ENCODE measurements around the gene NADK2.
"Not testable (repeated sequence)": the region's sequence is repeated elsewhere in the genome, so short reads cannot be mapped to it uniquely, and the experiment has no call there.

Gene NADK2

GRCh38 chr5:36193746-36194145, 48.0 kb downstream of the NADK2 start:
- H3K36me3 ChIP-seq (ENCODE audit: control insufficient read depth, insufficient read depth, low read length) = peaks cover 5% of the 10 kb centered on the region
- H3K9ac ChIP-seq (ENCODE audit: low read length) = no peak overlapping the region
- H3K4me1 ChIP-seq (ENCODE audit: control insufficient read depth, insufficient read depth, low read length) = no peaks in the 10 kb centered on the region
- no peak overlapping the region for H3K4me3 ChIP-seq (ENCODE audit: low read length)
- H3K27me3 ChIP-seq (ENCODE audit: control insufficient read depth, insufficient read depth, low read length) = no peaks in the 10 kb centered on the region
- no peak overlapping the region for H3K27ac ChIP-seq (ENCODE audit: low read depth, low read length)

DNA sequence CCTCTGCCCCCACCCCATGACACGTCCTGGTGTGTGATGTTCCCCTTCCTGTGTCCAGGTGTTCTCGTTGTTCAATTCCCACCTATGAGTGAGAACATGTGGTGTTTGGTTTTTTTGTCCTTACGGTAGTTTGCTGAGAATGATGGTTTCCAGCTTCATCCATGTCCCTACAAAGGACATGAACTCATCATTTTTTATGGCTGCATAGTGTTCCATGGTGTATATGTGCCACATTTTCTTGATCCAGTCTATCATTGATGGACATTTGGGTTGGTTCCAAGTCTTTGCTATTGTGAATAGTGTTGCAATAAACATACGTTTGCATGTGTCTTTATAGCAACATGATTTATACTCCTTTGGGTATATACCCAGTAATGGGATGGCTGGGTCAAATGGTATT, 57.3 kb downstream of the NADK2 start:
- H3K27ac ChIP-seq (ENCODE audit: low read depth, low read length); H3K4me3 ChIP-seq (ENCODE audit: low read length); H3K27me3 ChIP-seq (ENCODE audit: control insufficient read depth, insufficient read depth, low read length); H3K4me1 ChIP-seq (ENCODE audit: control insufficient read depth, insufficient read depth, low read length); H3K36me3 ChIP-seq (ENCODE audit: control insufficient read depth, insufficient read depth, low read length); H3K9ac ChIP-seq (ENCODE audit: low read length): not testable (repeated sequence)

- H3K36me3 ChIP-seq (ENCODE audit: control insufficient read depth, insufficient read depth, low read length) = peaks cover 4% of the 10 kb centered on the region
- H3K9ac ChIP-seq (ENCODE audit: low read length) = no peak overlapping the region
- no peaks in the 10 kb centered on the region for H3K4me1 ChIP-seq (ENCODE audit: control insufficient read depth, insufficient read depth, low read length)
- H3K27ac ChIP-seq (ENCODE audit: low read depth, low read length) = no peak overlapping the region
- H3K27me3 ChIP-seq (ENCODE audit: control insufficient read depth, insufficient read depth, low read length) = no peaks in the 10 kb centered on the region
- H3K4me3 ChIP-seq (ENCODE audit: low read length) = no peak overlapping the region
Observed at GRCh38 chr5:36181774-36182173, 60.0 kb downstream of the NADK2 start.

DNA sequence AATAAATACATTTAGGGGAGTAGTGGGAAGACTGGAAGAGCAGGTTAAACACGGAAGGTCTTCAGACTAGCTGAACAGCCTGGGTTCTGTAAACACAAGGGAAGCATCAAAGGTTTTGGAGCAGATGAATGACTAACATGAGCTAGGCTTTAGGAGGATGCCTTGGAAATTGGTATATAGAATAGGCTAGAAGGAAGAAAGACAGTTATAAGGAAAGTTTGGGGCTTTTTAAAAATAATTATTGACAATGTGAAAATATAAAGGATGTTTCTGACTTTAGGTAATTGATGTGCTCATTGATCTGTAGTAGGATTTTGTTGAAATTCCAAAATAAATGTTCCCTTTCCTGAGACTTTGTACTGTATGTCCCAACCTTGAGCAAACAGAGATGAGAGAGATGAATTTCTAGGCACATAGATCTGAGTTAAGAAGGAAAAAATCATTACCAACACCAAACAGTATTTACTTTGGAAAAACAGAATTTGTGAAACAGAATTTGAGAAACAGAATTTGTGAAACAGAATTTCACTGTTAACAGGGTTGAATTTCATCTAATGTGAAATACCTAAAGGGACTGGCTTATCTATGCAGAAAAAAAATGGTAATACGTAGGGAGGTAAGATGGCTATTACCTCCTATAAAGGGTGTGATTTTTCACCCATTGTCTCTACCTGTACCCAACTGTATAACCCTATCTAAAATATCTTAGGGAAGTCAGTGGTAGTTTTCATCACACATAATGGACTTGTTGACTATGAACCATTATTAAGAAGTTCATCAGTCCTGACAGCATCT, 61.0 kb downstream of the NADK2 start:
- no peak overlapping the region for H3K4me3 ChIP-seq (ENCODE audit: low read length)
- no peak overlapping the region for H3K27ac ChIP-seq (ENCODE audit: low read depth, low read length)
- H3K27me3 ChIP-seq (ENCODE audit: control insufficient read depth, insufficient read depth, low read length) = no peaks in the 10 kb centered on the region
- H3K4me1 ChIP-seq (ENCODE audit: control insufficient read depth, insufficient read depth, low read length) = no peaks in the 10 kb centered on the region
- no peak overlapping the region for H3K9ac ChIP-seq (ENCODE audit: low read length)
- H3K36me3 ChIP-seq (ENCODE audit: control insufficient read depth, insufficient read depth, low read length) = peaks cover 4% of the 10 kb centered on the region

DNA sequence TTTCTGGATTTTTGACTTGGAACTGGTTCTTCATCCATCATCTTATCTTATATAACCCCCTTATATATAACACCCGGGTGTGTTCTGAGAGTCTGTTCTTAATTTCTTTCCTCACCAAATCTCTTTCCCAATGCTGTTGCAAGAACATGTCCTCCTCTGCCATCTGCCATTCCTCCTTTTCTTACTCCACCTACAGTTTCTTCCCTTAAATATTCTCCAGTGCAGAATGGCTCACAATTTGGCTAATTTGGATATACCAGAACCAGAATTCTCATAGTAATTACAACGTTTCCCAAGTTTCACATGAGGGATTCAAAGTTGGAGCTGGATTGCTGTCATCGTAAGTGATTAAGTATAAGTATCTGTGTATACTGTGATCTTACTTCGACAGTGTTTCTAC, 61.8 kb downstream of the NADK2 start:
- Histone ChIP-seq H3K36me3 (ENCODE audit: control insufficient read depth, insufficient read depth, low read length) (peaks cover 4% of the 10 kb centered on the region), H3K27ac (ENCODE audit: low read depth, low read length) (no peak overlapping the region), H3K4me3 (ENCODE audit: low read length) (no peak overlapping the region), H3K4me1 (ENCODE audit: control insufficient read depth, insufficient read depth, low read length) (no peaks in the 10 kb centered on the region), H3K27me3 (ENCODE audit: control insufficient read depth, insufficient read depth, low read length) (no peaks in the 10 kb centered on the region), H3K9ac (ENCODE audit: low read length) (no peak overlapping the region)

- no peaks in the 10 kb centered on the region for H3K4me1 ChIP-seq (ENCODE audit: control insufficient read depth, insufficient read depth, low read length)
- H3K4me3 ChIP-seq (ENCODE audit: low read length) = no peak overlapping the region
- no peak overlapping the region for H3K27ac ChIP-seq (ENCODE audit: low read depth, low read length)
- no peaks in the 10 kb centered on the region for H3K27me3 ChIP-seq (ENCODE audit: control insufficient read depth, insufficient read depth, low read length)
- peaks cover 11% of the 10 kb centered on the region for H3K36me3 ChIP-seq (ENCODE audit: control insufficient read depth, insufficient read depth, low read length)
- no peak overlapping the region for H3K9ac ChIP-seq (ENCODE audit: low read length)
Observed at GRCh38 chr5:36178524-36178890, 63.2 kb downstream of the NADK2 start.

DNA sequence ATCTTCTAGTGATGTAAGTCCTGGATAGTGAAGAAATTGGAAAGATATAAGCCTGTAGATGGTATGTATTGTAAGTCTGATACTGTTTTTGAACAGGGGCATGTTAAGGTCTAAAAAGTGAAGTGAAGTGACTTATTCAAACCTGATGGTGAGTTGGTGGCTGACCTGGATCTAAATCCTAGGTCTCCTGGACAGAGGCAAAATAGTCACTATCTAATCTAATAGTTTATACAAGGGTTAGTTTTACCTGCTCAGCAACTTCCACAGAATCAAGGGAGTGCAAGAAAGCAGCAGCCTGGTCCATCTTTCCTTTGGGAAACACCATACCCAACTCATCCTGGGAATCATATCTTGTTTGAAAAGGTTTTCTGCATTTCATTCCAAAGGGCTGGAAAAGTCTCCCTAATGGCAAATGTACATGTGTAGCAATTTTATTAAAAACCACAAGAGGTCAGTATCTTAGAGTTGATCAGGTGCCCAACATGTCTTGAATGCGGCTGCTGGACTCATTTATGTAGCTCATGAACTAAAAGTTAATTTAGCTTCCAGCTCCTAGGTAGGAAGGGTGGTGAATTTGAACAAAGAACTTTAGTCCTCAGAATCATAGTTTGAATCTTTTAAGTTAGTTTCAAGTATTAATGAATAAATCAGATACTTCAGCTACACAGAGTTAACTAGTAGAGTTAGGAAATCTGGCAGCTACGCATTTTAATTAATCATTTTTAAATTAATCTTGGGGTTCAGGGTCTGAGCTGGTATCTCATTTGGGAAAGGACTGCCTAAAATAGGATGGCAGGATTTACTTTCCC, 63.8 kb downstream of the NADK2 start:
- no peaks in the 10 kb centered on the region for H3K27me3 ChIP-seq (ENCODE audit: control insufficient read depth, insufficient read depth, low read length)
- peaks cover 14% of the 10 kb centered on the region for H3K36me3 ChIP-seq (ENCODE audit: control insufficient read depth, insufficient read depth, low read length)
- no peak overlapping the region for H3K4me3 ChIP-seq (ENCODE audit: low read length)
- no peak overlapping the region for H3K9ac ChIP-seq (ENCODE audit: low read length)
- H3K4me1 ChIP-seq (ENCODE audit: control insufficient read depth, insufficient read depth, low read length) = no peaks in the 10 kb centered on the region
- H3K27ac ChIP-seq (ENCODE audit: low read depth, low read length) = no peak overlapping the region

DNA sequence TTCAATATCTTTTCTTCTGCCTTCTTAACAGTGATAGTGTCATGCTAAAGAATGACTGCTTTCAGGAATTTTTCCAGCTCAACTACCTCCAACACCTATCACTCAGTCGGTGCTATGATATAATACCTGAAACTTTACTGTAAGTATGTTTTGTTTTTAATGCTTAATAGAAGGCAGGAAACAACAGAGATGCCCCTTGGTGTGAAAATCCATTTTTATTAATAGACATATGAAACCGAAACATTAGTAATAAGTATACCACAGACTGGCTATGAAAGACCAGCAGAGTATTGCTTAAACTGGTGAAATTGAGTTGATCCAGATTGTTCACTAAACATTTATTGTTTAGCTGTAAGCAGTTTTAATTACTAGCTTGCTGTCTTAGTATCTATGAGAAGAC, 64.6 kb downstream of the NADK2 start:
- no peak overlapping the region for H3K27ac ChIP-seq (ENCODE audit: low read depth, low read length)
- no peak overlapping the region for H3K9ac ChIP-seq (ENCODE audit: low read length)
- peaks cover 14% of the 10 kb centered on the region for H3K36me3 ChIP-seq (ENCODE audit: control insufficient read depth, insufficient read depth, low read length)
- no peaks in the 10 kb centered on the region for H3K4me1 ChIP-seq (ENCODE audit: control insufficient read depth, insufficient read depth, low read length)
- H3K27me3 ChIP-seq (ENCODE audit: control insufficient read depth, insufficient read depth, low read length) = no peaks in the 10 kb centered on the region
- no peak overlapping the region for H3K4me3 ChIP-seq (ENCODE audit: low read length)

GRCh38 chr5:36175043-36175442, 66.7 kb downstream of the NADK2 start:
- Histone ChIP-seq H3K9ac (ENCODE audit: low read length) (no peak overlapping the region), H3K4me3 (ENCODE audit: low read length) (no peak overlapping the region), H3K4me1 (ENCODE audit: control insufficient read depth, insufficient read depth, low read length) (no peaks in the 10 kb centered on the region), H3K27ac (ENCODE audit: low read depth, low read length) (no peak overlapping the region), H3K27me3 (ENCODE audit: control insufficient read depth, insufficient read depth, low read length) (no peaks in the 10 kb centered on the region), H3K36me3 (ENCODE audit: control insufficient read depth, insufficient read depth, low read length) (peaks cover 16% of the 10 kb centered on the region)

GRCh38 chr5:36174119-36174518, 67.6 kb downstream of the NADK2 start:
- Histone ChIP-seq H3K27me3 (ENCODE audit: control insufficient read depth, insufficient read depth, low read length) (no peaks in the 10 kb centered on the region), H3K27ac (ENCODE audit: low read depth, low read length) (no peak overlapping the region), H3K4me1 (ENCODE audit: control insufficient read depth, insufficient read depth, low read length) (no peaks in the 10 kb centered on the region), H3K4me3 (ENCODE audit: low read length) (no peak overlapping the region), H3K9ac (ENCODE audit: low read length) (no peak overlapping the region), H3K36me3 (ENCODE audit: control insufficient read depth, insufficient read depth, low read length) (peaks cover 16% of the 10 kb centered on the region)

GRCh38 chr5:36173426-36173825, 68.3 kb downstream of the NADK2 start:
- peaks cover 12% of the 10 kb centered on the region for H3K36me3 ChIP-seq (ENCODE audit: control insufficient read depth, insufficient read depth, low read length)
- no peaks in the 10 kb centered on the region for H3K27me3 ChIP-seq (ENCODE audit: control insufficient read depth, insufficient read depth, low read length)
- no peak overlapping the region for H3K27ac ChIP-seq (ENCODE audit: low read depth, low read length)
- H3K9ac ChIP-seq (ENCODE audit: low read length) = no peak overlapping the region
- H3K4me3 ChIP-seq (ENCODE audit: low read length) = no peak overlapping the region
- H3K4me1 ChIP-seq (ENCODE audit: control insufficient read depth, insufficient read depth, low read length) = no peaks in the 10 kb centered on the region

- Histone ChIP-seq H3K4me1 (ENCODE audit: control insufficient read depth, insufficient read depth, low read length) (no peaks in the 10 kb centered on the region), H3K4me3 (ENCODE audit: low read length) (no peak overlapping the region), H3K36me3 (ENCODE audit: control insufficient read depth, insufficient read depth, low read length) (peaks cover 12% of the 10 kb centered on the region), H3K27ac (ENCODE audit: low read depth, low read length) (no peak overlapping the region), H3K9ac (ENCODE audit: low read length) (no peak overlapping the region), H3K27me3 (ENCODE audit: control insufficient read depth, insufficient read depth, low read length) (no peaks in the 10 kb centered on the region)
Observed at GRCh38 chr5:36172599-36172998, 69.1 kb downstream of the NADK2 start.
